Measurements from ENCODE around the gene SDK1.

DNA sequence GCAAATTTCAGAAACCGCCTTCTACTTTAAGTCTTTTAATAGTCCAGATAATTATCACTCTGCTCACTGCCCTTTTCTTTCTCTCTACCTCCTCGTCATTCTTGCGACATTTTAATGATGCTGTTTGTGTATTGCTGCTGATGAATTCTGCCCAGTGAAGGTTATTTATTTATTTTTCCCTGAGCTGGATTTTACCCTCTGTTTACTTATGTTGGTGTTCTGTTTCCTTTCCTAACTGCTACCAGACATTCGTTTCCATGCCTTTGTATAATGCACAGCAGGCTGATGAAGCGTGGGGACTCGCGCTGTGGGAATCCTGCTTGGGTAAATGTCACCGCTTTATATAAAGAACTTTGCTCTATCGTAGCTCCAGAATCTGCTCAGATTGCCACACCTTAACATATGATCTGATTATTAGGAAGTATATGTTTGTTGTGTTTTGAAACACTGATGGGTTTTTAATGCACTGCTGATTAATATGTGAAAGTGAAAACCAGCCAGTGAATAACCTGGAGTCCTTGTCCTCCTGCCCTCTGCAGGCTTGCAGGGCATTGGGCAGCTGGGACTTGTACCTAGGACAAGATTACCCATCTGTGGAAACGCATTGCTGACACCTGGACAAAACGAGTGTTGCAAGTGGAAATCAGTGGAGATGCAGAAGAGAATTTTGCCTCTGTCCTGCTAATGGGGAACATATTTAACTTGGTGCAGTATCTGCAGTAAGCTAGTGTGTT lies 291.5 kb downstream of the SDK1 start:
- TF ChIP-seq RORB (CRISPR knock-in tag; IDR thresholded peaks at IDR 0.05) (no peak), NFE2L1 (CRISPR knock-in tag; IDR thresholded peaks at IDR 0.05) (no peak), CTCF (IDR thresholded peaks at IDR 0.05) (no peak), SMAD3 (CRISPR knock-in tag; IDR thresholded peaks at IDR 0.05; ENCODE audit: borderline replicate concordance) (no peak)

Measured in WTC11 (cell line).